Activated CD8-positive, alpha-beta T cell treated with anti-CD3 and anti-CD28 coated beads for 36 hours (primary cell): ENCODE data around the gene MAST2. TPM values are rescaled to one million over a fixed set of nuclear protein-coding genes. Genes with fewer than 3 reads are reported as not detected.

Experiments
- ATAC-seq: fragments of 200-7000 bp; cut with Tn5 transposase; one replicate; pipeline ENCODE4 v1.10.0; 2021; ENCODE audit warnings: mild to moderate bottlenecking, moderate library complexity
- CTCF ChIA-PET: fragments of 350-600 bp; sonication (Branson Sonifier 250); formaldehyde crosslinking; loops from one replicate; lab custom pipeline; 2021; ENCODE audit warnings: antibody characterized with exemption; lab: Charles Lee
- POLR2A ChIA-PET: fragments of 350-600 bp; sonication (Branson Sonifier 250); formaldehyde crosslinking; loops from one replicate; lab custom pipeline; 2021; ENCODE audit warnings: antibody characterized with exemption; lab: Charles Lee
- DNase-seq: peaks from one replicate; pipeline ENCODE4 v3.0.0-alpha.2; 2020
- H3K27ac Mint-ChIP-seq: one replicate; pipeline ENCODE4 v1.8.0; 2021; ENCODE audit warnings: mild to moderate bottlenecking, mixed read lengths
- H3K27me3 Mint-ChIP-seq: one replicate; pipeline ENCODE4 v1.8.0; 2021; ENCODE audit warnings: mixed read lengths
- H3K36me3 Mint-ChIP-seq: one replicate; pipeline ENCODE4 v1.8.0; 2021; ENCODE audit warnings: low read depth, mixed read lengths
- H3K4me1 Mint-ChIP-seq: one replicate; pipeline ENCODE4 v1.8.0; 2021; ENCODE audit warnings: low read depth, mixed read lengths
- H3K4me3 Mint-ChIP-seq: one replicate; pipeline ENCODE4 v1.8.0; 2021; ENCODE audit warnings: mild to moderate bottlenecking, moderate library complexity, mixed read lengths
- H3K9me3 Mint-ChIP-seq: one replicate; pipeline ENCODE4 v1.8.0; 2021; ENCODE audit warnings: mixed read lengths
- CTCF ChIP-seq: fragments of 200-600 bp; IDR thresholded peaks from one replicate; pipeline ENCODE4 v1.8.0; 2022; ENCODE audit warnings: antibody characterized with exemption, mild to moderate bottlenecking
- intact Hi-C: fragments of 100-400 bp; cut with micrococcal nuclease; formaldehyde crosslinking; loops from one replicate; pipeline ENCODE4 v1.10.0; 2022
- total RNA-seq, 2 experiments: library from RNA; stranded (reverse); gene quantifications; one replicate each; pipeline ENCODE4 v1.2.3, GENCODE V29; 2021

The MAST2 gene
- total RNA-seq, 2 experiments from 2014 or later = 18.2 to 19.5 TPM

GRCh38 chr1:45822644-45823043 is 19.2 kb downstream of the MAST2 start:
- CTCF ChIA-PET = no interaction called here
- Mint-ChIP-seq H3K4me3 (no peak overlapping the region), H3K27ac (no peak overlapping the region), H3K9me3 (no peaks in the 10 kb centered on the region), H3K36me3 (peaks cover 15% of the 10 kb centered on the region), H3K4me1 (peaks cover 2% of the 10 kb centered on the region), H3K27me3 (no peaks in the 10 kb centered on the region)
- no peak for ATAC-seq
- POLR2A ChIA-PET = no interaction called here
- no peak for TF ChIP-seq CTCF
- intact Hi-C loops = no loop called here
- no peak for DNase-seq

GRCh38 chr1:45824607-45825006 is 21.2 kb downstream of the MAST2 start:
- Mint-ChIP-seq H3K27ac (no peak overlapping the region), H3K4me1 (peaks cover 2% of the 10 kb centered on the region), H3K27me3 (no peaks in the 10 kb centered on the region), H3K9me3 (no peaks in the 10 kb centered on the region), H3K36me3 (peaks cover 17% of the 10 kb centered on the region), H3K4me3 (no peak overlapping the region)
- POLR2A ChIA-PET = no interaction called here
- ATAC-seq (no peak), DNase-seq (no peak)
- intact Hi-C loops = no loop called here
- CTCF ChIA-PET = interaction anchor here (1.6 kb wide), 1 partner anchor 24 kb away, joined by 3 read pairs; no protein-coding TSS in a partner anchor
- no peak for TF ChIP-seq CTCF

- Mint-ChIP-seq H3K4me1 (no peaks in the 10 kb centered on the region), H3K4me3 (no peak overlapping the region), H3K9me3 (no peaks in the 10 kb centered on the region), H3K27me3 (no peaks in the 10 kb centered on the region), H3K36me3 (peaks cover 22% of the 10 kb centered on the region), H3K27ac (no peak overlapping the region)
- no peak for DNase-seq
- no peak for TF ChIP-seq CTCF
- intact Hi-C loops = no loop called here
- ChIA-PET POLR2A (no interaction called here), CTCF (no interaction called here)
- no peak for ATAC-seq
Observed at GRCh38 chr1:45827256-45827655, 23.8 kb downstream of the MAST2 start.

GRCh38 chr1:45828841-45829240 is 25.4 kb downstream of the MAST2 start:
- no peak overlapping the region for H3K4me3 Mint-ChIP-seq
- POLR2A ChIA-PET = no interaction called here
- ATAC-seq = no peak

GRCh38 chr1:45833361-45833760 is 29.9 kb downstream of the MAST2 start:
- TF ChIP-seq CTCF = no peak
- Mint-ChIP-seq H3K9me3 (no peaks in the 10 kb centered on the region), H3K27me3 (no peaks in the 10 kb centered on the region), H3K4me3 (no peak overlapping the region), H3K36me3 (peaks cover 12% of the 10 kb centered on the region), H3K4me1 (peaks cover 3% of the 10 kb centered on the region), H3K27ac (no peak overlapping the region)
- ChIA-PET CTCF (no interaction called here), POLR2A (interaction anchor here (0.7 kb wide), 1 partner anchor 289 kb away, joined by 3 read pairs; no protein-coding TSS in a partner anchor)
- no peak for DNase-seq
- no peak for ATAC-seq
- intact Hi-C loops = no loop called here

More at GRCh38 chr1:45828841-45829240, 25.4 kb downstream of the MAST2 start:
- H3K27ac Mint-ChIP-seq = no peak overlapping the region
- peaks cover 22% of the 10 kb centered on the region for H3K36me3 Mint-ChIP-seq
- H3K4me1 Mint-ChIP-seq = peaks cover 3% of the 10 kb centered on the region
- intact Hi-C loops = no loop called here
- CTCF ChIA-PET = no interaction called here
- no peak for DNase-seq
- H3K9me3 Mint-ChIP-seq = no peaks in the 10 kb centered on the region
- no peak for TF ChIP-seq CTCF
- no peaks in the 10 kb centered on the region for H3K27me3 Mint-ChIP-seq
